ENCODE measurements around the gene SMAD1.

DNA sequence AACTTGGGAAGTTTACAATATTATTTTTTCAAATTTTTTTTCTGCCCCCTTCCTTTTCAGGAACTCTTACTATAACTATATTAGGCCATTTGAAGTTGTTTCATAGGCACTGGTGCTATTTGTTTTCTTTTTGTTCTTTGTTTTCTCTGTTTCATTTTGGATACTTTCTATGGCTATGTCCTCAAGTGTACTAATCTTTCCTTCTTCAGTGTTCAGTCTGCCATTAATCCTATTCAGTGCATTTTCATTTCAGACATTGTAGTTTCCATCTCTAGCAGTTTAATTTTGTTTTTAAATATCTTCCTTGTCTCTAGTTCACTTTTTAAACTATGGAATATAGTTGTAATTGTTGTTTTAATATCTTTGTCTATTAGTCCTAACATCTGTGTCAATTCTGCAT lies 48.0 kb upstream of the SMAD1 start:
- TF ChIP-seq, protein P1, sequence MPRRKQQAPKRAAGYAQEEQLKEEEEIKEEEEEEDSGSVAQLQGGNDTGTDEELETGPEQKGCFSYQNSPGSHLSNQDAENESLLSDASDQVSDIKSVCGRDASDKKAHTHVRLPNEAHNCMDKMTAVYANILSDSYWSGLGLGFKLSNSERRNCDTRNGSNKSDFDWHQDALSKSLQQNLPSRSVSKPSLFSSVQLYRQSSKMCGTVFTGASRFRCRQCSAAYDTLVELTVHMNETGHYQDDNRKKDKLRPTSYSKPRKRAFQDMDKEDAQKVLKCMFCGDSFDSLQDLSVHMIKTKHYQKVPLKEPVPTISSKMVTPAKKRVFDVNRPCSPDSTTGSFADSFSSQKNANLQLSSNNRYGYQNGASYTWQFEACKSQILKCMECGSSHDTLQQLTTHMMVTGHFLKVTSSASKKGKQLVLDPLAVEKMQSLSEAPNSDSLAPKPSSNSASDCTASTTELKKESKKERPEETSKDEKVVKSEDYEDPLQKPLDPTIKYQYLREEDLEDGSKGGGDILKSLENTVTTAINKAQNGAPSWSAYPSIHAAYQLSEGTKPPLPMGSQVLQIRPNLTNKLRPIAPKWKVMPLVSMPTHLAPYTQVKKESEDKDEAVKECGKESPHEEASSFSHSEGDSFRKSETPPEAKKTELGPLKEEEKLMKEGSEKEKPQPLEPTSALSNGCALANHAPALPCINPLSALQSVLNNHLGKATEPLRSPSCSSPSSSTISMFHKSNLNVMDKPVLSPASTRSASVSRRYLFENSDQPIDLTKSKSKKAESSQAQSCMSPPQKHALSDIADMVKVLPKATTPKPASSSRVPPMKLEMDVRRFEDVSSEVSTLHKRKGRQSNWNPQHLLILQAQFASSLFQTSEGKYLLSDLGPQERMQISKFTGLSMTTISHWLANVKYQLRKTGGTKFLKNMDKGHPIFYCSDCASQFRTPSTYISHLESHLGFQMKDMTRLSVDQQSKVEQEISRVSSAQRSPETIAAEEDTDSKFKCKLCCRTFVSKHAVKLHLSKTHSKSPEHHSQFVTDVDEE (CRISPR knock-in tag; IDR thresholded peaks at IDR 0.05): no peak
- TF ChIP-seq PATZ1 (CRISPR knock-in tag; IDR thresholded peaks at IDR 0.05; ENCODE audit: borderline replicate concordance) (no peak), TCF4 (CRISPR knock-in tag; IDR thresholded peaks at IDR 0.05; ENCODE audit: borderline replicate concordance) (no peak), ZFP30 (CRISPR knock-in tag; IDR thresholded peaks at IDR 0.05) (peak; percentile 93), CREB5 (CRISPR knock-in tag; IDR thresholded peaks at IDR 0.05; ENCODE audit: low read depth) (no peak)
